ENCODE data around the gene FRAS1. TPM values are rescaled to one million over a fixed set of nuclear protein-coding genes. Genes with fewer than 3 reads are reported as not detected.

FRAS1 gene
- total and polyA plus RNA-seq, 9 donors: 0.16 to 5.3 (median 1.4) TPM

- 84 to 90% (median 89%) methylated on average over 3 of the region's 3 CpGs for WGBS, 3 donors
- H3K36me3 ChIP-seq: no peaks in the 10 kb centered on the region
- H3K27me3 ChIP-seq: no peaks in the 10 kb centered on the region
- no peak for DNase-seq
- no peak for TF ChIP-seq POLR2A (IDR thresholded peaks at IDR 0.05)
- no peak for TF ChIP-seq CTCF (IDR thresholded peaks at IDR 0.05)
- TF ChIP-seq EP300 (IDR thresholded peaks at IDR 0.05): no peak
- H3K4me1 ChIP-seq (ENCODE audit: insufficient read depth): no peaks in the 10 kb centered on the region
- intact Hi-C loops (cut with DNase I): no loop called here
- no peak overlapping the region for H3K27ac ChIP-seq
- H3K4me3 ChIP-seq: no peak overlapping the region
- no peaks in the 10 kb centered on the region for H3K9me3 ChIP-seq
Observed at GRCh38 chr4:78578674-78579425, 521.7 kb downstream of the FRAS1 start.

GRCh38 chr4:78581618-78582017 is 524.5 kb downstream of the FRAS1 start:
- Histone ChIP-seq H3K9me3 (no peaks in the 10 kb centered on the region), H3K27ac (no peak overlapping the region), H3K4me1 (ENCODE audit: insufficient read depth) (no peaks in the 10 kb centered on the region), H3K36me3 (no peaks in the 10 kb centered on the region), H3K4me3 (no peak overlapping the region), H3K27me3 (no peaks in the 10 kb centered on the region)
- no peak for DNase-seq
- TF ChIP-seq POLR2A (IDR thresholded peaks at IDR 0.05) (no peak), EP300 (IDR thresholded peaks at IDR 0.05) (no peak), CTCF (IDR thresholded peaks at IDR 0.05) (no peak)
- WGBS, 3 donors: 76 to 85% (median 81%) methylated on average over 3 of the region's 3 CpGs
- intact Hi-C loops (cut with DNase I): no loop called here

- DNase-seq: no peak
- TF ChIP-seq POLR2A (IDR thresholded peaks at IDR 0.05): no peak
- no peak for TF ChIP-seq CTCF (IDR thresholded peaks at IDR 0.05)
- no peak for TF ChIP-seq EP300 (IDR thresholded peaks at IDR 0.05)
- no peaks in the 10 kb centered on the region for H3K9me3 ChIP-seq
- no peaks in the 10 kb centered on the region for H3K4me1 ChIP-seq (ENCODE audit: insufficient read depth)
- no peaks in the 10 kb centered on the region for H3K27me3 ChIP-seq
- H3K36me3 ChIP-seq: no peaks in the 10 kb centered on the region
- intact Hi-C loops (cut with DNase I): no loop called here
- WGBS, 3 donors: 95 to 97% (median 96%) methylated on average over 4 of the region's 4 CpGs
- H3K27ac ChIP-seq: no peak overlapping the region
- no peak overlapping the region for H3K4me3 ChIP-seq
Observed at GRCh38 chr4:78584863-78585547, 527.9 kb downstream of the FRAS1 start.

GRCh38 chr4:78585633-78586032 is 528.5 kb downstream of the FRAS1 start:
- H3K27me3 ChIP-seq: no peaks in the 10 kb centered on the region
- H3K9me3 ChIP-seq: no peaks in the 10 kb centered on the region
- no peaks in the 10 kb centered on the region for H3K36me3 ChIP-seq
- no peak for TF ChIP-seq POLR2A (IDR thresholded peaks at IDR 0.05)
- TF ChIP-seq CTCF (IDR thresholded peaks at IDR 0.05): no peak
- no peak for TF ChIP-seq EP300 (IDR thresholded peaks at IDR 0.05)
- 0 to 23% (median 0%) methylated on average over 1 of the region's 1 CpG for WGBS, 3 donors
- intact Hi-C loops (cut with DNase I): no loop called here
- no peak for DNase-seq
- H3K27ac ChIP-seq: no peak overlapping the region
- no peak overlapping the region for H3K4me3 ChIP-seq
- no peaks in the 10 kb centered on the region for H3K4me1 ChIP-seq (ENCODE audit: insufficient read depth)

Measured in ovary (tissue), 9 donors.